ENCODE data around the gene LAMA3. TPM values are rescaled to one million over a fixed set of nuclear protein-coding genes. Genes with fewer than 3 reads are reported as not detected.

LAMA3 gene
- total RNA-seq, 1 donor from 2014 or later = 8.4 TPM

- Histone ChIP-seq H3K4me1 (ENCODE audit: control insufficient read depth in 3 of 3, insufficient read depth in 3 of 3, low read length in 3 of 3) (no peaks in the 10 kb centered on the region), H3K9me3 (ENCODE audit: control insufficient read depth in 3 of 3, low read length in 3 of 3) (no peaks in the 10 kb centered on the region), H3K27ac (ENCODE audit: low read depth, low read length) (no peak overlapping the region), H3K4me3 (ENCODE audit: low read length in 3 of 3) (no peak overlapping the region), H3K27me3 (ENCODE audit: control insufficient read depth in 3 of 3, insufficient read depth in 3 of 3, low read length in 3 of 3) (no peaks in the 10 kb centered on the region), H3K9ac (ENCODE audit: low read depth in 1 of 3, low read length in 3 of 3) (no peak overlapping the region), H3K36me3 (ENCODE audit: control insufficient read depth in 3 of 3, insufficient read depth in 3 of 3, low read length in 3 of 3) (peaks cover 0 to 2% (median 0%) of the 10 kb centered on the region in 3 donors)
Observed at GRCh38 chr18:23758281-23758680, 69.0 kb downstream of the LAMA3 start.

DNA sequence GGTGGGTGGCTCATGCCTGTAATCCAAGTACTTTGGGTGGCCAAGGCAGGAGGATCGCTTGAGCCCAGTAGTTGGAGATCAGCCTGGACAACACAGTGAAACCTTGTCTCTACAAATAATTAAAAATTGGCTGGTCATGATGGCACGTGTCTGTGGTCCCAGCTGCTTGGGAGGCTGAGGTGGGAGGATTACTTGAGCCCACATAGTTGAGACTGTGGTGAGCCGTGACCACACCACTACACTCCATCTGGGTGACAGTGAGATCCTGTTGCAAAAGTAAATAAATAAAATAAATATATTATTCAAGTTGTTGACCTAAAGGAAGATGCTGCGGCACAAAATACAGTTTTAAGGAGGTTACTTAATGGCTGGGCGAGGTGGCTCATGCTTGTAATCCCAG, 72.7 kb downstream of the LAMA3 start:
- H3K9me3 ChIP-seq (ENCODE audit: control insufficient read depth in 3 of 3, low read length in 3 of 3) = no peaks in the 10 kb centered on the region
- H3K4me1 ChIP-seq (ENCODE audit: control insufficient read depth in 3 of 3, insufficient read depth in 3 of 3, low read length in 3 of 3) = no peaks in the 10 kb centered on the region
- no peaks in the 10 kb centered on the region for H3K27me3 ChIP-seq (ENCODE audit: control insufficient read depth in 3 of 3, insufficient read depth in 3 of 3, low read length in 3 of 3)
- H3K4me3 ChIP-seq (ENCODE audit: low read length in 3 of 3) = no peak overlapping the region
- no peak overlapping the region for H3K9ac ChIP-seq (ENCODE audit: low read depth in 1 of 3, low read length in 3 of 3)
- no peak overlapping the region for H3K27ac ChIP-seq (ENCODE audit: low read depth, low read length)
- H3K36me3 ChIP-seq (ENCODE audit: control insufficient read depth in 3 of 3, insufficient read depth in 3 of 3, low read length in 3 of 3) = no peaks in the 10 kb centered on the region

- no peak overlapping the region for H3K4me3 ChIP-seq (ENCODE audit: low read length in 3 of 3)
- no peaks in the 10 kb centered on the region for H3K27me3 ChIP-seq (ENCODE audit: control insufficient read depth in 3 of 3, insufficient read depth in 3 of 3, low read length in 3 of 3)
- no peaks in the 10 kb centered on the region for H3K36me3 ChIP-seq (ENCODE audit: control insufficient read depth in 3 of 3, insufficient read depth in 3 of 3, low read length in 3 of 3)
- H3K9ac ChIP-seq (ENCODE audit: low read depth in 1 of 3, low read length in 3 of 3) = no peak overlapping the region
- no peak overlapping the region for H3K27ac ChIP-seq (ENCODE audit: low read depth, low read length)
- no peaks in the 10 kb centered on the region for H3K9me3 ChIP-seq (ENCODE audit: control insufficient read depth in 3 of 3, low read length in 3 of 3)
- H3K4me1 ChIP-seq (ENCODE audit: control insufficient read depth in 3 of 3, insufficient read depth in 3 of 3, low read length in 3 of 3) = no peaks in the 10 kb centered on the region
Observed at GRCh38 chr18:23763343-23763742, 74.1 kb downstream of the LAMA3 start.

DNA sequence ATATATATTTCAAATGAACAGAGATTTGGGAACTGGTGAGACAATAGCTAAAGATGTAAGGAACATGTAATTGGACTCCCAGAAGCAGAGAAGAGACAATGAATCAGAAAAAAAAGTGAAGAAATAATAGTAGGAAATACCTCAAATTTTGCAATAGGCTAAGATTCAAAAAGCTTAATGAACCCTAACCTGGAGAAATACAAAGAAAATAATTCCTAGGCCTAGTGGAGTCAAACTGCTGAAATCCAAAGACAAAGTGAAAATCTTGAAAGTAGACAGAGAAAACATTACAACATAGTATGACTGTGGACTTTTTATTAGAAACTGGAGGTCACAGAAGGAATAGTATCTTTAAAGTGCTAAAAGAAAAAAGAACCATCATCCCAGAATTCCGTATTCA, 76.7 kb downstream of the LAMA3 start:
- no peak overlapping the region for H3K27ac ChIP-seq (ENCODE audit: low read depth, low read length)

DNA sequence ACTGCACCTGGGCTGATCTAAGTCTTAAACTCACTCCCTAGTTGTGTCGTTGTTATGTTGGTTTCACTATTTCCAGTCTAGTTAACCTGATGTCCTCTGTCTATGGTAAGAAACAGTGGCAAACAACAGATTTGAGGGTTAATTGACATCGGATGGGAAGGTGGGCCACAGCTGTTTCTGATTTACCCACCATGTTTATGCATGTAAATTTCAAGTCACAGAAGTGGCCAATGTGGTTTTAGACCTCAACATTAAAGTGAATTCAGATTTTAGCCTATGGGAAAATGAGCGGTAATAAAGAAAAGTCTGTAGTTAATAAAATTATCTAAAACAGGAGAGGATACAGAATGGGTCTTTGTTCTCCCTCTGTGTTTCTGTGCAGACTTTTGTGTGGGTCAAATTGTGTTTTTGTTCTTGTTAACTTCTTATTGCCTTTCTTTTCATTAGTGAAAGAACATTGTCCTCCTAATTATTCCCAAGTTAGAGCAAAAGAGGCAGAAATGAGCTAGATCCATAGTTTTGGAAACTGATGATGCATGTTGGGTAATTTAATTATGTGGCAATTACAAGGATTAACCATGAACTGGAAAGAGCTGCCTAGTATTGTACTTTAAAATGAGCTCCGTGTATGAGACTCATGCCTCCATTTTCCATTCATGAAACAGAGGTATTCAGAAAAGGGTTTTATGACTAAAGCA, 83.2 kb downstream of the LAMA3 start:
- H3K9me3 ChIP-seq (ENCODE audit: control insufficient read depth in 3 of 3, low read length in 3 of 3) = peaks cover 0 to 3% (median 0%) of the 10 kb centered on the region in 3 donors
- no peak overlapping the region for H3K9ac ChIP-seq (ENCODE audit: low read depth in 1 of 3, low read length in 3 of 3)
- H3K4me3 ChIP-seq (ENCODE audit: low read length in 3 of 3) = no peak overlapping the region
- no peak overlapping the region for H3K27ac ChIP-seq (ENCODE audit: low read depth, low read length)
- no peaks in the 10 kb centered on the region for H3K27me3 ChIP-seq (ENCODE audit: control insufficient read depth in 3 of 3, insufficient read depth in 3 of 3, low read length in 3 of 3)
- no peaks in the 10 kb centered on the region for H3K36me3 ChIP-seq (ENCODE audit: control insufficient read depth in 3 of 3, insufficient read depth in 3 of 3, low read length in 3 of 3)
- H3K4me1 ChIP-seq (ENCODE audit: control insufficient read depth in 3 of 3, insufficient read depth in 3 of 3, low read length in 3 of 3) = no peaks in the 10 kb centered on the region

More for the DNA sequence above, 76.7 kb downstream of the LAMA3 start:
- Histone ChIP-seq H3K4me3 (ENCODE audit: low read length in 3 of 3) (no peak overlapping the region), H3K36me3 (ENCODE audit: control insufficient read depth in 3 of 3, insufficient read depth in 3 of 3, low read length in 3 of 3) (no peaks in the 10 kb centered on the region), H3K27me3 (ENCODE audit: control insufficient read depth in 3 of 3, insufficient read depth in 3 of 3, low read length in 3 of 3) (no peaks in the 10 kb centered on the region), H3K9ac (ENCODE audit: low read depth in 1 of 3, low read length in 3 of 3) (no peak overlapping the region), H3K4me1 (ENCODE audit: control insufficient read depth in 3 of 3, insufficient read depth in 3 of 3, low read length in 3 of 3) (no peaks in the 10 kb centered on the region), H3K9me3 (ENCODE audit: control insufficient read depth in 3 of 3, low read length in 3 of 3) (peaks cover 0 to 3% (median 0%) of the 10 kb centered on the region in 3 donors)

- Histone ChIP-seq H3K4me3 (ENCODE audit: low read length in 3 of 3) (no peak overlapping the region), H3K4me1 (ENCODE audit: control insufficient read depth in 3 of 3, insufficient read depth in 3 of 3, low read length in 3 of 3) (no peaks in the 10 kb centered on the region), H3K36me3 (ENCODE audit: control insufficient read depth in 3 of 3, insufficient read depth in 3 of 3, low read length in 3 of 3) (no peaks in the 10 kb centered on the region), H3K27me3 (ENCODE audit: control insufficient read depth in 3 of 3, insufficient read depth in 3 of 3, low read length in 3 of 3) (no peaks in the 10 kb centered on the region), H3K9me3 (ENCODE audit: control insufficient read depth in 3 of 3, low read length in 3 of 3) (no peaks in the 10 kb centered on the region), H3K27ac (ENCODE audit: low read depth, low read length) (no peak overlapping the region), H3K9ac (ENCODE audit: low read depth in 1 of 3, low read length in 3 of 3) (no peak overlapping the region)
Observed at GRCh38 chr18:23776306-23776705, 87.1 kb downstream of the LAMA3 start.

DNA sequence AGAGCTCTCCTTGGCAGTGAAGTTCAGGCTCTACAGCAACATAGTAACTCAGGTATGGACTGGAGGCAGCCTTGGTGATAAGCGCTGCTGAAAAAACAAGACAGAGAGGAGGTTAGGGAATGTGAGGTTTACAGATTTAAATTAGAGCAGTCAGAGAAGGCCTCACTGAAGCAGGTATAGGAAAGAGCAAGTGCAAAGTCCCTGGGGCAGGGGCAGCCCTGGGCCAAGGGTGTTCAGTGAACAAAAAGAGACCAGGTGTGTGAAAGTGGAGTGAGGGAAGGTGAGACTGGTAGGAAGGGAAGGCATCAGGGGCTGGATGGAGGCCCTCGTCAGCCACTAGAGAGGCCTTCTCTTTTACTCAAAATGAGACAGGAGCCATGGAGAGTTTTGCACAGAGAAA, 89.6 kb downstream of the LAMA3 start:
- Histone ChIP-seq H3K36me3 (ENCODE audit: control insufficient read depth in 3 of 3, insufficient read depth in 3 of 3, low read length in 3 of 3) (no peaks in the 10 kb centered on the region), H3K4me1 (ENCODE audit: control insufficient read depth in 3 of 3, insufficient read depth in 3 of 3, low read length in 3 of 3) (no peaks in the 10 kb centered on the region)

GRCh38 chr18:23779696-23780303, 90.5 kb downstream of the LAMA3 start:
- no peaks in the 10 kb centered on the region for H3K4me1 ChIP-seq (ENCODE audit: control insufficient read depth in 3 of 3, insufficient read depth in 3 of 3, low read length in 3 of 3)
- no peak overlapping the region for H3K9ac ChIP-seq (ENCODE audit: low read depth in 1 of 3, low read length in 3 of 3)
- H3K36me3 ChIP-seq (ENCODE audit: control insufficient read depth in 3 of 3, insufficient read depth in 3 of 3, low read length in 3 of 3) = no peaks in the 10 kb centered on the region
- H3K9me3 ChIP-seq (ENCODE audit: control insufficient read depth in 3 of 3, low read length in 3 of 3) = no peaks in the 10 kb centered on the region
- H3K4me3 ChIP-seq (ENCODE audit: low read length in 3 of 3) = no peak overlapping the region
- no peaks in the 10 kb centered on the region for H3K27me3 ChIP-seq (ENCODE audit: control insufficient read depth in 3 of 3, insufficient read depth in 3 of 3, low read length in 3 of 3)
- H3K27ac ChIP-seq (ENCODE audit: low read depth, low read length) = no peak overlapping the region

More for the DNA sequence above, 89.6 kb downstream of the LAMA3 start:
- Histone ChIP-seq H3K27ac (ENCODE audit: low read depth, low read length) (no peak overlapping the region), H3K9ac (ENCODE audit: low read depth in 1 of 3, low read length in 3 of 3) (no peak overlapping the region), H3K9me3 (ENCODE audit: control insufficient read depth in 3 of 3, low read length in 3 of 3) (no peaks in the 10 kb centered on the region), H3K4me3 (ENCODE audit: low read length in 3 of 3) (no peak overlapping the region), H3K27me3 (ENCODE audit: control insufficient read depth in 3 of 3, insufficient read depth in 3 of 3, low read length in 3 of 3) (no peaks in the 10 kb centered on the region)

DNA sequence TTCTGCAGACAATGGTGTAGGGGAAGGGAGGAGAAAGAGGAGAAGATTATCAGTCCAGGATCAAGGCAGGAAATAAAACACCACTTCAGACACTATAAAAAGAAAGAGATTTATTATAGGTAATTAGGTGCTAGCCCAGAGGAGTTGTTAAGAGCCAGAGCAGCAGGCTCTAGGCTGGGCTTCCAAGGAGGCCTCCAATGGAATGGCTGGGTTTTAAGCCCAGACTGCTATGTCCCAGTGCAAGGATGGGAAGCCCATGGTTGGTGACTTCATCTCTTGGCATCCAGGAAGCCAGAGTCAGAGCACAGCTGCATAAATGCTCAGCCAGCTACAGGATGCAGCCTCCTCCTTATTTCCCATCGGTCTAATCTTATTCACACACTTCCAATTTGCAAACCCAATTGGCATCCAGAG, 95.6 kb downstream of the LAMA3 start:
- Histone ChIP-seq H3K9me3 (ENCODE audit: control insufficient read depth in 3 of 3, low read length in 3 of 3) (peaks cover 0 to 4% (median 3%) of the 10 kb centered on the region in 3 donors), H3K9ac (ENCODE audit: low read depth in 1 of 3, low read length in 3 of 3) (no peak overlapping the region), H3K27me3 (ENCODE audit: control insufficient read depth in 3 of 3, insufficient read depth in 3 of 3, low read length in 3 of 3) (no peaks in the 10 kb centered on the region), H3K4me1 (ENCODE audit: control insufficient read depth in 3 of 3, insufficient read depth in 3 of 3, low read length in 3 of 3) (no peaks in the 10 kb centered on the region), H3K27ac (ENCODE audit: low read depth, low read length) (no peak overlapping the region), H3K4me3 (ENCODE audit: low read length in 3 of 3) (no peak overlapping the region), H3K36me3 (ENCODE audit: control insufficient read depth in 3 of 3, insufficient read depth in 3 of 3, low read length in 3 of 3) (no peaks in the 10 kb centered on the region)

DNA sequence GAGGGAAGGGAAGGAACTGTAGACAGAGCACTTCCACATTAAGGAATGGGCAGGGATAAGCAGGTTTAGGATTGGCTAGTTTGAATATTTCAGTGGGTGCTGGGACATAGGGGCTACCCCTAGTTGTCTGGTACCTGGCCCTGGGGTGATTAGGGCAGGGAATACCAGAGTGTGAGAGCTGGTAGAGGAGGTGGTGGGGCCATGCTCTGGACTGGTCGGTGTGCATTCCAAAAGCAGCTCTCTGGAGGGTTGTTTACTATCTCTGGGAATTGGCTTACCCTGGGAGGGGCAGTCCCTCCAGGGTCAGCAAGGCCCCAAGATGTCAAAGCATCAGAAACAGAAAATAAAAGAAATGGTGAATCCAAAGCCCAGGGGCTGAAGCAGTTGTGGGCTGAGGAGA, 103.8 kb downstream of the LAMA3 start:
- Histone ChIP-seq H3K36me3 (ENCODE audit: control insufficient read depth in 3 of 3, insufficient read depth in 3 of 3, low read length in 3 of 3) (no peaks in the 10 kb centered on the region), H3K9me3 (ENCODE audit: control insufficient read depth in 3 of 3, low read length in 3 of 3) (no peaks in the 10 kb centered on the region), H3K27ac (ENCODE audit: low read depth, low read length) (no peak overlapping the region), H3K27me3 (ENCODE audit: control insufficient read depth in 3 of 3, insufficient read depth in 3 of 3, low read length in 3 of 3) (no peaks in the 10 kb centered on the region), H3K9ac (ENCODE audit: low read depth in 1 of 3, low read length in 3 of 3) (no peak overlapping the region), H3K4me1 (ENCODE audit: control insufficient read depth in 3 of 3, insufficient read depth in 3 of 3, low read length in 3 of 3) (peaks cover 0 to 1% (median 0%) of the 10 kb centered on the region in 3 donors), H3K4me3 (ENCODE audit: low read length in 3 of 3) (no peak overlapping the region)

Data from skeletal muscle tissue (tissue), 4 donors.